Ureter (tissue), 1 donor: ENCODE measurements around the gene NRSN1. TPM values are rescaled to one million over a fixed set of nuclear protein-coding genes. Genes with fewer than 3 reads are reported as not detected.

Experiments used
- DNase-seq: peaks from one replicate; pipeline ENCODE4 v3.0.0-alpha.2; 2020; ENCODE audit warnings: low spot score
- total RNA-seq: library from RNA; stranded (reverse); gene quantifications from one replicate; pipeline ENCODE4 v1.2.4, GENCODE V29; 2023
- donor health status: DM: yes; HTN: yes; CAD: no.

NRSN1 gene, protein sequence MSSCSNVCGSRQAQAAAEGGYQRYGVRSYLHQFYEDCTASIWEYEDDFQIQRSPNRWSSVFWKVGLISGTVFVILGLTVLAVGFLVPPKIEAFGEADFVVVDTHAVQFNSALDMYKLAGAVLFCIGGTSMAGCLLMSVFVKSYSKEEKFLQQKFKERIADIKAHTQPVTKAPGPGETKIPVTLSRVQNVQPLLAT
- total RNA-seq: not detected

DNA sequence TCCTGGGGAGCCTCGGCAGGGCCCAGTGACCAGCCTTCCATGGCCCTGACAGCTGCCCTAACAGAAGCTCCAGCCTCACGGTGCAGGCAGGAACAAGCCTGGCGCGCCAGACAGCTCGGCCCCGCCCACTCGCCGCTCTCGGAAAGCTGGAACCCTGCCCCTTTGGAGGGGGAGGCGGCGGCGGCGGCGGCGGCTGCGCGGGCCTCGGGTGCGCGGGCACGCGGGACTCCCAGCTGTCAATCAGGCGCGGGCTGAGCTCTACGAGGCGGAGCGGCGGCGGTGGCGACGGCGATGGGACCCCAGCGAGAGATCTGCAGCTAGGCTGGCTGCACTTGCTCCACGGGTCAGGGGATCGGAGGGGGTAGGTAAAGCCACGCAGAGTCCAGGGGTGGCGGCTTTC, at the start of gene NRSN1:
TSS of gene NRSN1 (plus strand) at position 236 of the 400 bp plus-strand sequence. CDS start 8,113 bp downstream, outside the sequence.
- DNase-seq: no peak

DNA sequence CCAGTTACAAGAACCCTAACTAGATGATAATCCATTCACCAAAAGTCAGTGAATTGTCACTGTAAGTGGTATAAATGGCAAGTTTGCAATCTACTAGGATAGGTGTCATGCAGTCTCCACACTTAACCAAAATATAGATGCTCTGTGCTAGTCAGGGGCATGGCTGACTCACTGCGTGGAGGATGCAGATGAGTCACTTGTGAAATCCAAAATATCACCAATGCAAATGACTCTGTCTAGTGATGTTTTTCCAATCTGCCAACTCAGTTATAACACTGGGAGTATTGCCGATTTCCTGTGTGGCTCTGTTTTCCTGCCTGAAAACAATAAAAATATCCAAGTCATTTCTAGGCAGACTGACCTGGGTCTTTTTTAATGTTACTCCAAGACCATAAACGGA, 47.8 kb upstream of the NRSN1 start:
- no peak for DNase-seq

DNA sequence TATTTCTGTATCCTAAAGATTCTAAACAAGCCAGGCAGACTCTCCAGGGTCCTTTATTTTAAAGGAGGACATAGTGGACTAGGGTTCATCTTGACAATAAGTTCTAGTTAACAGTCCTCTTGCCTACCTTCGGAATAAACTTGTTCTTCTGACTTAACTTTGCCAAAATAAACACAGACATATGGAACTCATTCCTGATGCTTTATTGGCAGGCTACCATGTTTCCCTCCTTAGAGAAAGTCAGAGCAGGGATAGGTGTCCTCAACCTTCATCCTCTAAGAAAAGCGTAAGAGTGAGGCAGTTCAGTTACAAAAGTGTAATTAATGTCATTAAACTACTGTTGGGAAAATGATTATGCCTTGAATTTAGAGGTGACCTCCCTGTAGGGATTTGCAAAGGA, 46.9 kb upstream of the NRSN1 start:
- DNase-seq: no peak

DNA sequence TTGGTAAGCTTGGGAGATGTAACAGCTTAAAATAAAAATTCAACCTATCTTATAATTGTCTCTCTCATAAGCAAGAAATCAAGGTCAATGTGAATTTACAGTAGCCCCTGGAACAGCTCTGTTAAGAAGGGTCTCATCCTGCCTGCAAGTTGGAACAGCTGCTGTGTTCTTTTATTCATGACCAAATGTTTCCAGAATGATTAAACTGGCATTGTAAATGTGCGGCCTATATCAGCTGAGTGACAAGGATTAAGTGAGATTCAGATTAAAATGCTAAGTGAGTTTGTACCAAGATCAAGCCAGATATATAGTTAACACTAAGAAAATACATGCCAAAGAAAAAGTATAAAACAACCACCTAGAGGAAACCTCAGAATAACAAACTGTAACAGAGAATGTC, 45.3 kb upstream of the NRSN1 start:
- no peak for DNase-seq

DNA sequence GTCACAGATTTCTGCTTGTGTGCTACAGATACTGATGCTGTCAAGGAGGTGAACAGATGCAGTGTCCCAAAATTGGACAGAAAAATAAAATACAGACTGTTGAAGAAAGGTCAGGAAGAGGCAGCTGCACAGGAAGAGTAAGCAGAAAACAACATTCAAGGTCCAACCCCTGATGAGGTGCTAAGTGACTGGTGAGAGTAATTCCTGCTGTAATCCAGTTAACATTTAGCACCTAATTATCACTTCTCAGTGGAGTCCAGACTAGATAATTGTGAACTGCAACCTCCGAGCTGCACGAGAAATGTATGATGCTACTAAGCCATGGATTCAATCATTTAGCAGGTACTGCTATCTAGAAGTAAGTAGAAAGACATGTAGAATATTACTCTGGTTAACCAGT, 36.3 kb upstream of the NRSN1 start:
- DNase-seq: no peak

DNA sequence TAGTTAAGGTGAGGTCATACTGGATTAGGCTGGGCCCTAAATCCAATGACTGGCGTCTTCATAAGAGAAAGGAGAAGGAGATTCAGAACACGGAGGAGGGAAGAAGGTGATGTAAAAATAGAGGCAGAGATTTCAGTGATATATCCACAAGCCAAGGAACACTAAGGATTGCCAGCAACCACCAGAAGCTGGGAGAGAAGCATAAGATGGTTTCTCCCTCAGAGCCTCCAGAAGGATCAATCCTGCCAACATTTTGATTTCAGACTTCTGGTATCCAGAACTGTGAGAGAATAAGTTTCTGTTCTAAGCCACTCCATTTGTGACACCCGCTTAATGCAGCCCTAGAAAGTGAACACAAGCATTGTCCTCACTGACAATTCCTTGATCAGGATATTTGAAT, 33.6 kb upstream of the NRSN1 start:
- no peak for DNase-seq

DNA sequence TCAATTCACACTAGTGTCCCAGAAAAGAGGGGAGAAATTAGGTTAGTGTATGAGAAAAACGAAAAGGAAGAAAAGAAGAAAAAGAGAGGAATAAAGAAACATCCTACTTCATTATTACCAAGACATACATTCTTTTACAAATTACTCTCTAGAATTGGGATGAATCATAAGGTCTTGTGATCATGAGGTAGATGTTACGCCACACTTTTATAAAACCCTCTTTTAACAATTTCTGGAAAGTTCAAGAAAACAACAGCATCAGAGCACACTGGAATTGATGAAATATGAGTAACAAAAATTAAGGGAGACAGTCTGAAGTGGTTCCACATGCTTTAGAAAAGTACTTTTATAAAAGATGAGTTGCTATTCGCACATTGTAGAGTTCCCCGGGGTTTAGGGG, 32.6 kb upstream of the NRSN1 start:
- no peak for DNase-seq

DNA sequence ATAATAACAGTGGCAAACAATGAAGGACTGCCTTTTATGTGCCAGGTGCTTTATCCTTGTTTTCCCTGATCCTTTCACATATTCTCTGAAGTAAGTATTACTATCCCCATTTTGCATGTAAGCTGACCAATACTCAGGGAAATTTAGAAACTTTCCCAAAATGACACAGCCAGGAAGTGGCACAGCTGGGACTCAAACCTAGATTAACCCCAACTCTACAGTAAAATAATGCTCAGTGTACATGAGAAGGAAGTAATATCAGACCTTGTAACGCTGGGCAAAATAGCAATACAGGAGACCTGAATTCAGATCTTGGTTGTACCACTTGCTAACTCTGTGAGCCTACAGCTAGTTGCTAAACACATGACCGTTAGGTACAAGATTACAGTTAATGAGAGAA, 26.8 kb upstream of the NRSN1 start:
- DNase-seq: no peak

DNA sequence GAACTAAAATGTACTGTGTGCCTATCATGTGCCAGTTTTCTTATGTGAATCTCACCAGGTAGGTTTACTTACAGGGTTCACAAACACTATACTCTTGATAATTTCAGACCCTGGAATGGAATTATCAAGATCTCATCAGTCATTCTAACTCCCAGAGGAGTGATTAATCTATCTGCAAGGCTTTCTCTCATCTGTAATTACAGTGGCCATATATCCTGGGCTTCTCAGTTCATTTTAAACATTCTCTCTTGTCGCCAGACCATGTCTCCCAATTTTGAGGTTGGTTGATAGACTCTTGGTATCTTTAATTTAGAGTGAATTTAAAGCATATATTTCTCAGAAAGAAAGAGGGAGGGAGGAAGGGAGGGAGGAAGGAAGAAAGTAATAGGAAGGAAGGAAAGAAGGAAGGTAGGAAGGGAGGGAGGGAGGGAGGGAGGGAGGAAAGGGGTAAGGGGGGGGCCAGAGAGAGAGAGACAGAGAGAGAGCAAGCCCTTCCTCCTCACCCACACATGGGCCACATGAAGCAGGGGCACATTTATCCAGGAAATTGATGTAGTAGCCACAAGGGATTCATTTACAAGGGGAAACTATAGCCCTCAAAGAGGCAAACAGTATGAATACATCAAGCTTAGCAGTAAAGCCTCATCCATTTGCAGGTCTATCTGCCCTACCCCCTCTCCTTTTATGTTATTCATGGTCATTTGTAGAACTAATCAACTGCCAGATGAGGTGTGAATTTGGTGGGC, 25.8 kb upstream of the NRSN1 start:
- no peak for DNase-seq

DNA sequence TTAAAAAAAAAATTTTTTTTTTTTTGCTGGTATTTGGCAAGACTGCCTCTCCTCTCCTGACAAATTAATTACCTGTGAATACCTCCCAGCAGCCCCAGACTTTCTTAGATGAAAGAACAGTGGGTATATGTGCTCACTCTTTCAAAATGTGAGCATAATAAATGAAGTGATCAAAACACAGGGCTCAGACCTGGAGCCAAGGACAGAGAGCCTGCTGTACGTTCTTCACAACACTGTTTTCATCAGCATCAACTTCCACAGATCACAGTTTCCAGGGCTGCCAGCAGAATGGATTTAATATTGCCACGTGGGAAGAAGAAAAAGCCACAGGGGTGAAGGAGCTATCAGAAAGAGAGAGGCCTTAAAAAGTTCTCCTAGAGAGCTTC, 25.3 kb upstream of the NRSN1 start:
- DNase-seq: no peak

DNA sequence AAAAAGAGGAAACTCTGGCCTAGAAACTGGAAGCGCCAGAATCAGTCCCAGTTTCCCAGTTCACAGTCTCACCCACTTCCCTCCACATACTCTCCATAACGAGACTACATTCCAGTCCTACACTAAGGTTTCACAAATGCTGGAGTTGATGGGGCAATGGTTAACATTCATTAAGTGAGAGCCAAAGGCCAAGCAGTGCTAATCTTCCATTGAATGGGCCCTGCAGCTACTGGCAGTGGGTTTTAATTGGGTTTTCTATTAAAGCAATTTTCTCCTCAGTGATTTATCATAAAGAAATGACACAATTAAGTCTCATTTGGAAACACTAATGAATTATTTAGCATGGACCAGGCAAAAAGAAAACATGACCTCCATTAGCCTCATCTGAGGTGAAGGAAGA, 20.8 kb upstream of the NRSN1 start:
- no peak for DNase-seq

DNA sequence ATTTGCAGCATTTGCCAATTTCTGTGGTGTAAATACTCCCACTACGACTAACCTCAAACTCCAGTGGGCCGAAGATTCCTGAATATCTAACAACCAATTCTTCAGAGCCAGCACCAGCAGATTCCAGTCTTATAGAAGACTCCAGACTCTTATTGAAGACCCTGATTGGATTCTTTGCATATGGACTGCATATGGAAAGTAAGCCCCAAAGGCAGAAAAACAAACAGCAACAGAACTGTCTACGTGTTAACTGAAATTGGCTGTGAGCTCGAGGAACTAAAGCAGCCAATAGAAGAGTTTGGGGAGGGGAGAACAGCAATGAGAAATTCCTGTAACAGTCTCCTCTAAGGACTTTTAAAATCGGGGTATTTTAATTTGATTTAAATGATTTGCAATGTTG, 19.7 kb upstream of the NRSN1 start:
- no peak for DNase-seq

DNA sequence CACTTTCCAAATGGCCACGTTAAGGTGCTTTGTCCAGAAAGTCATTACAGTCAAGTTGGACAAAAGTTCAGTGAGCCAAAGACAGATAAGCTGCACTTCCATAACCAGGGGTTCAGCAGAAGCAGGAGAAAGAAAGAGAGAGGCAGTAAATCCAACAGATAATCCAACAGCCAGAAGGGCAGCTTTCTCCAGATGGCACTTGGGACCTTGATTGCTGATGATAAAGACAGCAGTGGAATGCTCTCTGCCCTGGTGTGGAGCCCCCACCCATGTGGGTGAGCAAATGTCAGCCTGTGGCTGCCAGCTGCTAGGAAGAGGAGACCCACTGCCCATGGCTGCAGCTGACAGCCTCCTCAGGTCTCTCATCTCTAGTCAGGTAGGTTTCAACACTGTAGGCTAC, 18.7 kb upstream of the NRSN1 start:
- no peak for DNase-seq

DNA sequence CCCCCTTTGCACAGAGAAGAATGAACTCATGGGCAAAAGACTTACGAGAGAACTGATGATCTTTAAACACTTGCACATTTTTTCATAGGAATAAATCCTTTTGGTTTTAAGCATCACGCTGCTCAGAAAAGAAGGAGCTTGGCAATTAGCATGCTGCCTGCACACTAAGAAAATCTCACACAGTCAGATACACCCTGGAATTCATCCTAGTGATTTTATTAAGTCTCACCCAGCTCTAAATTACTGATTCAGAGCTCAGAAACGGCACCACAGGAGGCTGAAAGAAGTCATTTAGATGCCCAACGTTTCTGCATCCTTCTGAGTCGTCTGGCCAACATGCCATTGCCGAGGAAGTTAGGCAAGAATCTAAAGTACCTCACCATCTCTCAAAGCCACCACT, 18.0 kb upstream of the NRSN1 start:
- DNase-seq: no peak

DNA sequence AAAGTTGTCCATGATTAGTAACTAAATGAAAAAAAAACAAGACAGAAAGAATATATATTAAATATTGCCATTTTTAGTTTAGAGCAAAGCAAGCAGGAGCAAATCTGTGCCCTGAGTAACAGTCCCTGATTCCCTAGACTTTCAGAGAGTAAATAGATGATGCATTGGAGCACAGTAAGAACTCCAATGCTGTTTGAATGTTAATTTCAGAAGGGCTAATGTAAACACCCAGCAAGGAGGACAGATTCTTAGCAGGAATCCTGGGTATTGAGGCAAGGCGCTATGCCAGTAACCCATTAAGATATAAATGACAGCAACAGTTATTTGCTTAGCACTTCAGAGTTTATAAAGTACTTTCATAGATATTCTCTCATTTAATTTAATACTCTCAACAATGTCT, 15.6 kb upstream of the NRSN1 start:
- DNase-seq: no peak

DNA sequence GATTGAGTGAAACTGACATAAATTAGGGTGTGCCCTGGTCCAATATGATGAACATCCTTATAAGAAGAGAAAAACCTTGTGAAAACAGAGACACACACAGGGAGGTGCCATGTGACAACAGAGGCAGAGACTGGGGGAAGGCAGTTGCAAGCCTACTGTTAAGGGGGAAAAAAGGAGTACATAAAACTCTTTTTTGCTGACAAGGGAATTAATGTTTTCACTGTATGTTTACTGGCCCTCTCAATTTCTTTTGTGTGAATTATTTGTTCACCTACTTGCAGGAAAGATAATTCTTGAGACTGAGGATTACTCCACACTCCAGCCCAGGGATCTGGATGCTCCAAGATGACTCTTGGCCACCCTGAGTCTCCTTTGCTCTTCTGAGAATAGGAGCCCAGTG, 12.1 kb upstream of the NRSN1 start:
- no peak for DNase-seq

DNA sequence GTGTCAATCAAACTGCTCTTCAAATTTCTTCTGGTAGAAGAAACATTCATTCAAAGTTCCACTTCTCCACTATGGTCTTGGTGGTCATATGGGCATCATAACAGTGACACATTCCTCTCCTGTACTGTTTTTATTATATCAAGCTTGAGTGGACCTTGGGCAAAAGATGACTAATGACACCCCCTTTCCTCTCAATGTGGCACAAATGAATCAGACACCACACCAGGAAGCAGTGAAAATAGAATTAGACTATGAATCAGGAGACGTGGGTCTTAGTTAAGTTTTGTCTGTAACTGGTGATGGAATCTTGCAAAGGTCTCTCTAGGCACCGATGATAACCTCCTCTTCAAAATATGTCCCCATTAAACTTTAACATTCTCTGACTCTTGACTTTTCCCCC, 9.0 kb upstream of the NRSN1 start:
- DNase-seq: no peak

DNA sequence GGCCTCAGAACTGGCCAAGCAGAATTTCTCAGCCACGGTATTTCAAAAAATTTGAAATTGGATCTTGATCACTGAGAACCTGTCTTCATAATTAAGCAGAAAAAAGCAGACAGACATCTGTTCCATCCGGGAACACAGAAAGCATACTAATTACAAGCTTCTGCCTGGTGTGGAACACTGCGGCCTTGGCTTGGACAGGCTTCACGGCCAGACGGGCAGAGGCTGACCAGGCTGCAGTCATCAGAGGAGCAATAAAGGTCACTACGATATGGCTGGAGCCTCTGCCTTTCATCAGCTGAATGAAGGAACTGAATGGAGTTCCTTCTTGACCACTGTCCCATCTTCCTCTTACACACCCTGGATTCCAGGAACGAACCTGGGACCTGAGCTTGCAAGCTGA, 3.9 kb upstream of the NRSN1 start:
- no peak for DNase-seq

DNA sequence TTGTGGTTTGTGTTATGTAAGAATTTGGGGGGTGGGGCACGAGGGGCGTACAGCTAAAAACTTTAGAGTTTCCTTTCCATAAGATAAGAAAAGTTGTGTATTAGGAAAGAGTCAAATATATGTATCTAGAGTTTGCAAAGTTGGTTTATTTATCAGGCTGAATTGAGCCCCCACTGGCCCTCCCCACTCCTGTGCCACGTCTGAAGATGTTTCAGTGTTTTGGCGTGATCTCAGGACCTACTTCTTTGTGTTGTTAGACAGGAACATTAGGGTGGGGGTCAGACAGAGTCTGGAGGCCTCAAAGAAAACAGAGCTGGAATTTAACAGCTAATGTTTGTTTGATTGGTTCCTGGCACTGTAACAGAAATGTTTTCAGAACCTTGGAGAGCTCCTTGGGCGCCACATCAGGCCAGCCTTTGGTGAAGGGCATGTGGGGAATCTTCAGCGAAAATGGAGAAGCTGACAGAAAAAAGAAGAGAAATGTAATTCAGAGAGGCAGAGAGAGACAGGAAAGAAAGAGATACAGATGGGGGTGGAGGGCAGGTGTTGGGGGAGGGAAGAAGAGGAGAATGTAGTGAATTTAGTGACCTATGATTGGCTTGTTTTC, 674 bp downstream of the NRSN1 start:
- DNase-seq: peak; percentile 55

DNA sequence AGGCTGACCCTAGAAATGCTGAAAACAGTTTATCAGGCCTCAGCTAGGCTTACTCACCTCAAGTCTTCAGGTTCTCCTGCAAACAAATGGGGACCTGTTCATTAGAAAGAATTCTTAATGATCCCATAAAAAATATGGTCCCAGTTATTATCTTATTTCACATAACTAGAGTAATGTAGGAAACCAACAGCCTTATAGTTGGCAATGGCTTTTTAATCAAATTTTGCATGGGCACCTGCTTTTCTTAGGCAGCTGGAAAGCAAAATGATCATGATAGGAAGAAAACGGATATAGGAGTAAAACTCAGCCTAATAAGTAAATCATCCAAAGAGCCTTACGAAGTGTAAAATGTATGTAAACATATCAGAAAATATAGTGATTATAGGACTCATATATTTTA, 1.3 kb downstream of the NRSN1 start:
- DNase-seq: no peak

DNA sequence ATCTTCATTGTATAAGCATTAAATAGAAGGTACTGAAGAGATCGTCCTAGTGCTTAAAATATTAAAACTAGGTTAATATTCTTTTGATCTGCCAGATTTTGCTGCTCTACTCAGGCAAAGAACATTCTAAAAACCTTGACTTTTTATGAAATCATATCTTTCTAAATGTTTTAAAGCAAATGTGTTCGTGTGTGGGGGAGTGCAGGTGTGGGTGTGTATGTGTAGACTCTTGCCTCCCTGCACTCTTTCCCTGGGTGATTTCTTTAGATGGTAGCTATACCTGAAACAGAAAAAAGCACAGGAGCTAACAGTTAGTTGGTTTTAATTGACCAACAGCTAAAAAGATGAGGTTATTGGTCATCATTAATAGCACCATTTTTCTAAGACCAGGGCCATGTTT, 5.7 kb downstream of the NRSN1 start:
- DNase-seq: no peak

DNA sequence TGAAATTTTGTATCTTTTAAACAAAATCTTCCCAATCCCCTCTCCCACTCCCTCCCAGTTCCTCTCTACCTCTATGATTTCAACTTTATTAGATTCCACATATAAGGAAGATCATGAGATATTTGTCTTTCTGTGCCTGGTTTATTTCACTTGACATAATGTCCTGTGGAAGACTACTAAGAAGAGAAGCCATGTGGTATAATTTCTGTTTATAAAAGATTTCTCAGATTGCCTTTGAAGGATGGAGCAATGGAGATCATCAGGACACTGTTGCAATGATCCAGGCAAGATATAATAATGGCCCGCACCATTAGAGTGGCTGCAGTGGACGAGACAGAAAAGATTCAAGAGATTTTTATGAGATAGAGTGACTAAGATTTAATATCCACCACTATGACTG, 13.1 kb downstream of the NRSN1 start:
- DNase-seq: no peak

DNA sequence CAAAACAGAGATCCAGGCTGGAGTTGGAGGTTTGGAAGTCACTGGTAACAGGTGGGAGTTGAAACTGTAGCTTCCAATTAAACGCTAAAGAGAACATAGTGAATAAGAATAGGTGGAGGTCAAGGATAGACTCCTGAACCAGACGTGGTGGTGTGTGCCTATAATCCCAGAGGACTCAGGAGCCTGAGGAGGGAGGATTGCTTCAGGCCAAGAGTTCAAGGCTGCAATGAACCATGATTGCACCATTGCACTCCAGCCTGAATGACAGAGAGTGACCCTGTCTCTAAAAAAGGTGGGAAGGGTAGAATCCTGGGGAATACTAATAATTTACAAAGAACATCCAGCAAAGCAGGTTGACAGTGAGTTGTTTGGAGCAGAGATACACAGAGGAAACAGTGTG, 13.6 kb downstream of the NRSN1 start:
- DNase-seq: no peak

DNA sequence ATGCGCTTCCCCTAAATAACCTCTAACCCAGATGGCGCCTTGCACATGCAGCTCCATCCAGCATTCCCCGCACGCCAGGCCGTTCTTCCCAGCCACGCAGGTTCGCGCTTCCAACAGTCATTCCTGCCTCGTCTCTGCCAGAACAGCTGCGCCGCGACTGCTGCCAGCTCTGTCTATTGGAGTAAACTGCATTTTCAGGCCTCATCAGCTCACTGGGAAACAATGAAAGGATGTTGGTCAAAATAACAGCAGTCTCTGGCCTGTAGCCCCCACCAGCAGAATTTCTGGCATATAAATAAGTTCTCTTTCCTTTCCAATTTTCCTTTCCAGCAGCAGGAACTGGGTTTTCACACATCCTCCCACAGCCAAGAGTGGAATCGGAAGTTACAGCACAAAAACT, 14.6 kb downstream of the NRSN1 start:
- DNase-seq: no peak
